Esophagus (tissue), 2 donors: ENCODE data around the gene MACROH2A2. TPM values are rescaled to one million over a fixed set of nuclear protein-coding genes. Genes with fewer than 3 reads are reported as not detected.
"Not testable (repeated sequence)": the region's sequence is repeated elsewhere in the genome, so short reads cannot be mapped to it uniquely, and the experiment has no call there.

Experiments
- H3K27ac ChIP-seq, 2 donors: one replicate each; pipeline ENCODE4 v1.5.1; 2013; ENCODE audit warnings: low read depth in 2 of 2, mild to moderate bottlenecking in 2 of 2, inconsistent platforms in 1 of 2, low read length in 1 of 2, moderate library complexity in 1 of 2
- H3K27me3 ChIP-seq, 2 donors: one replicate each; pipeline ENCODE4 v1.6.1; 2013; ENCODE audit warnings: low read length in 2 of 2, control low read depth in 1 of 2, mild to moderate bottlenecking in 1 of 2; ENCODE audit not compliant: insufficient read depth in 2 of 2, control insufficient read depth in 1 of 2
- H3K36me3 ChIP-seq, 2 donors: one replicate each; pipeline ENCODE4 v1.6.1; 2013; ENCODE audit warnings: low read length in 1 of 2; ENCODE audit not compliant: control insufficient read depth in 2 of 2, insufficient read depth in 2 of 2
- H3K4me1 ChIP-seq, 2 donors: one replicate each; pipeline ENCODE4 v1.6.1; 2013; ENCODE audit warnings: low read length in 1 of 2; ENCODE audit not compliant: control insufficient read depth in 2 of 2, insufficient read depth in 2 of 2
- H3K4me3 ChIP-seq, 2 donors: one replicate each; pipeline ENCODE4 v1.5.1; 2013; ENCODE audit warnings: low read length in 2 of 2, mild to moderate bottlenecking in 2 of 2, low read depth in 1 of 2, moderate library complexity in 1 of 2
- H3K9me3 ChIP-seq, 2 donors: one replicate each; pipeline ENCODE4 v1.6.1; 2013; ENCODE audit warnings: mild to moderate bottlenecking in 2 of 2, low read depth in 1 of 2, low read length in 1 of 2, moderate library complexity in 1 of 2; ENCODE audit not compliant: control insufficient read depth in 2 of 2, insufficient read depth in 1 of 2
- WGBS, 2 donors: extraction: QIAGEN DNeasy Blood & Tissue Kit; methylation state at CpG; one replicate each; pipeline ENCODE4 v1.1.7; 2013; 5-methylcytosine and 5-hydroxymethylcytosine counted together
- polyA plus RNA-seq, 2 donors: library from polyadenylated mRNA; stranded (reverse); fragments of 200-250 nt; gene quantifications; one replicate each; pipeline ENCODE4 v1.2.3, GENCODE V29; 2013
- donor health status: healthy with polysubstance abuse.
- donor health status: Bipolar disorder and iron deficiency.

The MACROH2A2 gene
- polyA plus RNA-seq, 2 donors, result 9.4 to 17.4 TPM

- H3K9me3 ChIP-seq, H3K4me3 ChIP-seq, H3K36me3 ChIP-seq, H3K27ac ChIP-seq, H3K27me3 ChIP-seq, H3K4me1 ChIP-seq: not testable (repeated sequence)
- WGBS, 2 donors, result 94 to 98% methylated on average over 4 of the region's 4 CpGs
These were observed 5.6 kb upstream of the MACROH2A2 start for GRCh38 chr10:70047066-70047465.

- no peak overlapping the region for H3K27ac ChIP-seq
- H3K4me1 ChIP-seq, result no peaks in the 10 kb centered on the region
- no peak overlapping the region for H3K4me3 ChIP-seq
- 70 to 81% methylated on average over 5 of the region's 5 CpGs for WGBS, 2 donors
- no peaks in the 10 kb centered on the region for H3K27me3 ChIP-seq
- H3K36me3 ChIP-seq, result no peaks in the 10 kb centered on the region
- H3K9me3 ChIP-seq, result no peaks in the 10 kb centered on the region
These were observed 4.5 kb upstream of the MACROH2A2 start for GRCh38 chr10:70048030-70048723.

- WGBS, 2 donors, result 38 to 45% methylated on average over 6 of the region's 6 CpGs
- Histone ChIP-seq H3K27me3 (no peaks in the 10 kb centered on the region), H3K4me1 (peaks cover 0 to 2% of the 10 kb centered on the region in 2 donors), H3K27ac (no peak overlapping the region), H3K36me3 (no peaks in the 10 kb centered on the region), H3K4me3 (peak overlapping the region in 1 of 2 donors; percentile 79), H3K9me3 (no peaks in the 10 kb centered on the region)
These were observed 798 bp upstream of the MACROH2A2 start for GRCh38 chr10:70051848-70052247.

GRCh38 chr10:70053218-70053840 lies 683 bp downstream of the MACROH2A2 start:
- H3K9me3 ChIP-seq, result no peaks in the 10 kb centered on the region
- H3K27ac ChIP-seq, result peak overlapping the region; percentile 51 to 59
- no peaks in the 10 kb centered on the region for H3K27me3 ChIP-seq
- WGBS, 2 donors, result 0 to 2% methylated on average over 57 to 78 of the region's 78 CpGs
- H3K4me1 ChIP-seq, result peaks cover 0 to 2% of the 10 kb centered on the region in 2 donors
- no peaks in the 10 kb centered on the region for H3K36me3 ChIP-seq
- H3K4me3 ChIP-seq, result peak overlapping the region; percentile 79 to 84

- Histone ChIP-seq H3K27ac (peak overlapping the region; percentile 51 to 59), H3K9me3 (no peaks in the 10 kb centered on the region), H3K36me3 (no peaks in the 10 kb centered on the region), H3K4me1 (peaks cover 0 to 2% of the 10 kb centered on the region in 2 donors), H3K4me3 (peak overlapping the region; percentile 79 to 84), H3K27me3 (no peaks in the 10 kb centered on the region)
- 5 to 6% methylated on average over 33 of the region's 33 CpGs for WGBS, 2 donors
These were observed 1.2 kb downstream of the MACROH2A2 start for GRCh38 chr10:70053841-70054288.

- Histone ChIP-seq H3K27me3 (no peaks in the 10 kb centered on the region), H3K4me1 (peaks cover 0 to 2% of the 10 kb centered on the region in 2 donors), H3K4me3 (no peak overlapping the region), H3K36me3 (no peaks in the 10 kb centered on the region), H3K27ac (no peak overlapping the region), H3K9me3 (no peaks in the 10 kb centered on the region)
- WGBS, 2 donors, result 83 to 85% methylated on average over 4 of the region's 4 CpGs
These were observed 2.3 kb downstream of the MACROH2A2 start for GRCh38 chr10:70054902-70055301.

GRCh38 chr10:70055550-70055949 lies 2.9 kb downstream of the MACROH2A2 start:
- Histone ChIP-seq H3K36me3 (no peaks in the 10 kb centered on the region), H3K4me1 (peaks cover 0 to 2% of the 10 kb centered on the region in 2 donors), H3K27me3 (no peaks in the 10 kb centered on the region), H3K9me3 (no peaks in the 10 kb centered on the region), H3K27ac (no peak overlapping the region), H3K4me3 (no peak overlapping the region)
- 82 to 87% methylated on average over 1 of the region's 1 CpG for WGBS, 2 donors

- Histone ChIP-seq H3K4me3 (no peak overlapping the region), H3K27me3 (no peaks in the 10 kb centered on the region), H3K9me3 (no peaks in the 10 kb centered on the region), H3K27ac (no peak overlapping the region), H3K36me3 (no peaks in the 10 kb centered on the region), H3K4me1 (peaks cover 0 to 2% of the 10 kb centered on the region in 2 donors)
- 83 to 89% methylated on average over 4 of the region's 4 CpGs for WGBS, 2 donors
These were observed 4.7 kb downstream of the MACROH2A2 start for GRCh38 chr10:70057306-70057705.

- H3K9me3 ChIP-seq, result no peaks in the 10 kb centered on the region
- no peaks in the 10 kb centered on the region for H3K4me1 ChIP-seq
- no peaks in the 10 kb centered on the region for H3K27me3 ChIP-seq
- H3K36me3 ChIP-seq, result no peaks in the 10 kb centered on the region
- H3K4me3 ChIP-seq, result no peak overlapping the region
- H3K27ac ChIP-seq, result no peak overlapping the region
- 87 to 94% methylated on average over 2 of the region's 2 CpGs for WGBS, 2 donors
These were observed 7.7 kb downstream of the MACROH2A2 start for GRCh38 chr10:70060389-70060788.
